MCF 10A (cell line): ENCODE measurements around the gene ALOX5. TPM values are rescaled to one million over a fixed set of nuclear protein-coding genes. Genes with fewer than 3 reads are reported as not detected.

Source experiments
- BruUV-seq: library from RNA; stranded (reverse); fragments of 400-500 nt; replicated peaks from 2 replicates; lab custom pipeline; 2021; lab: Mats Ljungman, UMichigan
- CTCF ChIA-PET: fragments of 300-600 bp; sonication (Branson Sonifier 250); formaldehyde crosslinking; extraction: SDS; loops from one replicate; lab custom pipeline; 2021; ENCODE audit warnings: antibody characterized with exemption, inconsistent platforms; lab: Yijun Ruan, JAX
- POLR2A ChIA-PET: fragments of 300-600, 350-650 bp; sonication (Branson Sonifier 250); formaldehyde crosslinking; extraction: SDS; loops from one replicate; lab custom pipeline; 2020; ENCODE audit warnings: antibody characterized with exemption, inconsistent platforms; lab: Yijun Ruan, JAX
- DNase-seq: peaks from one replicate; pipeline ENCODE4 v3.0.0-alpha.2; 2018; ENCODE audit not compliant: unreplicated experiment
- H3K27ac Mint-ChIP-seq: one replicate; pipeline ENCODE4 v1.8.0; 2022; ENCODE audit warnings: mild to moderate bottlenecking, low read depth, mixed read lengths; ENCODE audit not compliant: unreplicated experiment
- H3K27me3 Mint-ChIP-seq: one replicate; pipeline ENCODE4 v1.8.0; 2022; ENCODE audit warnings: mixed read lengths; ENCODE audit not compliant: insufficient read depth, unreplicated experiment
- H3K36me3 Mint-ChIP-seq: one replicate; pipeline ENCODE4 v1.8.0; 2022; ENCODE audit warnings: mild to moderate bottlenecking, moderate library complexity, mixed read lengths; ENCODE audit not compliant: insufficient read depth, unreplicated experiment
- H3K4me1 Mint-ChIP-seq: one replicate; pipeline ENCODE4 v1.8.0; 2022; ENCODE audit warnings: mixed read lengths; ENCODE audit not compliant: insufficient read depth, unreplicated experiment
- H3K4me3 Mint-ChIP-seq: one replicate; pipeline ENCODE4 v1.8.0; 2022; ENCODE audit warnings: mild to moderate bottlenecking, moderate library complexity, mixed read lengths; ENCODE audit not compliant: unreplicated experiment
- H3K9me3 Mint-ChIP-seq: one replicate; pipeline ENCODE4 v1.8.0; 2022; ENCODE audit warnings: mixed read lengths; ENCODE audit not compliant: unreplicated experiment
- CTCF ChIP-seq: fragments of 200-600 bp; IDR thresholded peaks from one replicate; pipeline ENCODE4 v1.8.0; 2022; ENCODE audit warnings: antibody characterized with exemption, mild to moderate bottlenecking; ENCODE audit not compliant: unreplicated experiment
- intact Hi-C: fragments of 100-400 bp; cut with micrococcal nuclease; formaldehyde crosslinking; loops from 2 replicates; pipeline ENCODE4 v1.14.1; 2022
- total RNA-seq: library from RNA; stranded (reverse); gene quantifications from 2 replicates; pipeline ENCODE4 v1.2.3, GENCODE V29; 2022

ALOX5 gene
- total RNA-seq, 1 experiment from 2014 or later = not detected

DNA sequence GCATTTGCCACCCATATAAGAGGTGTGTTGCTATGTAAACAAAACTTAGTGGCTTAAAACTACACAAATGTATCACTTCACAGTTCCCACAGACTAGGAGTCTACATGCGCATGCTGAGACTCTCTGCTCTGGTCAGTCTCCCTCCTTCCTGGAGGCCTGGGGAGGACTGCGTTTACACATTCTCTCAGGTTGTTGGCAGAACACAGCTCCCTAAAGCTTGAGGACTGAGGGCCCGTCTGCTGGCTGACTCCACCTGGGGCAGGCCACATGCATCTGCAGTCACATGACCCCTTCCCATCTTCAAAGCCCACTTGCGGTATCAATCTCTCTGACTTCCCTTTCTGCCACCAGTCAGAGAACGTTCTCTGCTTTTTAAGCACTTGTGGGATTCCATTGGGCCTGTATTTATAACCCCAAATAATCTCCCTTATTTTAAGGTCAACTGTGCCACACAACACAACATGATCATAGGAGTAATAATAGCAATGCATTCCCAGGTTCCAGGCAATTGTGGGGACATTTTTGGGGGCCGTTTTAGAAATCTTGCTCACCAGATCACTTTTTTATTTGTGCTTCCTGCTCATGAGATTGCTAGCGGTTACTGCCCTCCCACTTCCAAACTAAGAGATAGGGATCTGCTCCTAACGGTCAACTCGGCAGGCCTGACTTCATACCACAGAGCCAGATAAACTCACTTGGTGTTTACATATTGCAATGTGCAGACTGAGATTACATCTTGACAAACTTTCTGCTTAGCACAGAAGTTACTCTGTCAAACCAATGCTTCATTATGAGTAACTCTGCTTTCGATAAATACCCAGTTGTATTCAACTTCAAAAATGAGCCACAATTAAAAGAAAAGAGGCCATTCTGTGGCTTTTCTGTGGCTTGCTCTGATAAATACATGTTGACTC lies 96.3 kb downstream of the ALOX5 start:
- Mint-ChIP-seq H3K27me3 (no peaks in the 10 kb centered on the region), H3K27ac (no peak overlapping the region), H3K4me1 (no peaks in the 10 kb centered on the region), H3K9me3 (no peaks in the 10 kb centered on the region), H3K4me3 (no peak overlapping the region), H3K36me3 (peaks cover 11% of the 10 kb centered on the region)
- intact Hi-C loops = no loop called here
- BruUV-seq = no TSS peak
- no peak for DNase-seq
- ChIA-PET CTCF (no interaction called here), POLR2A (no interaction called here)
- TF ChIP-seq CTCF = no peak

DNA sequence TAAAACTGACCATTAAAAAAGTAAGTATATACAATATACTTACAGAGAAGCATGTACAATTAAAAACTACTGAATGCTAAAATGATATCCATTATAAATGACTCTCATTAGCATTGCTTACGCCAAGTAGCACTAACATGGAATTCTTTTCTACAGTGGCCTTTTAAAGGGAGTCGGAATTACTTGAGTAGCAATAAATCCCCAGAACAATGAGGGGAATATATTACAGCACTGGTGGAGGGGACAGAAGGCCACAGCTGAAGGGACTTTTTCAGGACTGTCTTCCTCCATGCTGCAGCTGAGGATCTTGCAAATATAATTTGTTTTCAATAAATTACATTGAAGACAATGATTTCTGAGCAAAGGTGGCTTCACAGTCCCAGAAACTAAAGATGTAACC lies 97.0 kb downstream of the ALOX5 start:
- TF ChIP-seq CTCF = no peak
- no peaks in the 10 kb centered on the region for H3K4me1 Mint-ChIP-seq
- no peak overlapping the region for H3K4me3 Mint-ChIP-seq
- BruUV-seq = no TSS peak
- H3K27me3 Mint-ChIP-seq = no peaks in the 10 kb centered on the region
- H3K27ac Mint-ChIP-seq = no peak overlapping the region
- peaks cover 16% of the 10 kb centered on the region for H3K36me3 Mint-ChIP-seq
- H3K9me3 Mint-ChIP-seq = no peaks in the 10 kb centered on the region
- POLR2A ChIA-PET = no interaction called here
- CTCF ChIA-PET = no interaction called here
- intact Hi-C loops = no loop called here
- DNase-seq = no peak

GRCh38 chr10:45471531-45472310 lies 97.7 kb downstream of the ALOX5 start:
- no peak overlapping the region for H3K27ac Mint-ChIP-seq
- TF ChIP-seq CTCF = no peak
- no peak overlapping the region for H3K4me3 Mint-ChIP-seq
- DNase-seq = no peak
- BruUV-seq = no TSS peak
- no peaks in the 10 kb centered on the region for H3K4me1 Mint-ChIP-seq
- peaks cover 14% of the 10 kb centered on the region for H3K36me3 Mint-ChIP-seq
- intact Hi-C loops = no loop called here
- no peaks in the 10 kb centered on the region for H3K27me3 Mint-ChIP-seq
- POLR2A ChIA-PET = no interaction called here
- CTCF ChIA-PET = interaction anchor here (0.9 kb wide), 1 partner anchor 10 kb away, joined by 3 read pairs; no protein-coding TSS in a partner anchor
- H3K9me3 Mint-ChIP-seq = no peaks in the 10 kb centered on the region

GRCh38 chr10:45473126-45473525 lies 99.1 kb downstream of the ALOX5 start:
- H3K9me3 Mint-ChIP-seq = no peaks in the 10 kb centered on the region
- no TSS peak for BruUV-seq
- no peak overlapping the region for H3K4me3 Mint-ChIP-seq
- no peak for TF ChIP-seq CTCF
- H3K4me1 Mint-ChIP-seq = no peaks in the 10 kb centered on the region
- intact Hi-C loops = no loop called here
- POLR2A ChIA-PET = no interaction called here
- H3K36me3 Mint-ChIP-seq = peaks cover 17% of the 10 kb centered on the region
- no peak for DNase-seq
- H3K27ac Mint-ChIP-seq = no peak overlapping the region
- CTCF ChIA-PET = interaction anchor here (0.5 kb wide), 1 partner anchor 130 kb away, joined by 3 read pairs; no protein-coding TSS in a partner anchor
- H3K27me3 Mint-ChIP-seq = no peaks in the 10 kb centered on the region
